Endodermal cell (in vitro differentiated cells): ENCODE data around the gene NELFCD. TPM values are rescaled to one million over a fixed set of nuclear protein-coding genes. Genes with fewer than 3 reads are reported as not detected.

Experiments used
- DNase-seq: peaks from one replicate; pipeline ENCODE4 v3.0.0-alpha.2; 2017
- H3K27ac ChIP-seq: 2 replicates; pipeline ENCODE4 v1.5.1; 2013; ENCODE audit warnings: mild to moderate bottlenecking, low read depth, low read length, moderate library complexity
- H3K27me3 ChIP-seq: 2 replicates; pipeline ENCODE4 v1.6.1; 2013; ENCODE audit warnings: mild to moderate bottlenecking, low read length, moderate library complexity; ENCODE audit not compliant: insufficient read depth, control insufficient read depth, poor library complexity, severe bottlenecking
- H3K36me3 ChIP-seq: 2 replicates; pipeline ENCODE4 v1.7.0; 2013; ENCODE audit warnings: mild to moderate bottlenecking, low read length, moderate library complexity; ENCODE audit not compliant: control insufficient read depth, insufficient read depth
- H3K4me1 ChIP-seq: one replicate; pipeline ENCODE4 v1.7.0; 2013; ENCODE audit warnings: low read length; ENCODE audit not compliant: control insufficient read depth, insufficient read depth
- H3K4me3 ChIP-seq: 2 replicates; pipeline ENCODE4 v1.5.1; 2013; ENCODE audit warnings: mild to moderate bottlenecking, low read length, moderate library complexity
- H3K9ac ChIP-seq: 2 replicates; pipeline ENCODE4 v1.6.1; 2013; ENCODE audit warnings: mild to moderate bottlenecking, low read length, moderate library complexity; ENCODE audit not compliant: poor library complexity, severe bottlenecking; ENCODE audit errors: extremely low read depth
- H3K9me3 ChIP-seq: 2 replicates; pipeline ENCODE4 v1.6.1; 2013; ENCODE audit warnings: mild to moderate bottlenecking, low read length, moderate library complexity; ENCODE audit not compliant: control insufficient read depth
- H3K27ac Mint-ChIP-seq: 2 replicates; pipeline ENCODE4 v1.8.0; 2020; ENCODE audit warnings: mixed read lengths
- H3K27me3 Mint-ChIP-seq: 2 replicates; pipeline ENCODE4 v1.8.0; 2021; ENCODE audit warnings: mild to moderate bottlenecking, mixed read lengths; ENCODE audit not compliant: insufficient read depth
- H3K36me3 Mint-ChIP-seq: 2 replicates; pipeline ENCODE4 v1.8.0; 2020; ENCODE audit warnings: low read depth, mixed read lengths
- H3K4me1 Mint-ChIP-seq: 2 replicates; pipeline ENCODE4 v1.8.0; 2020; ENCODE audit warnings: mixed read lengths
- H3K4me3 Mint-ChIP-seq: 2 replicates; pipeline ENCODE4 v1.8.0; 2020; ENCODE audit warnings: mild to moderate bottlenecking, moderate library complexity, mixed read lengths
- H3K9me3 Mint-ChIP-seq: 2 replicates; pipeline ENCODE4 v1.8.0; 2020; ENCODE audit warnings: mild to moderate bottlenecking, mixed read lengths
- CTCF ChIP-seq: fragments of 200-600 bp; sonication (generic); conservative IDR thresholded peaks from 2 replicates; pipeline ENCODE4 v1.5.0; 2021; ENCODE audit warnings: antibody characterized with exemption, mild to moderate bottlenecking
- WGBS, 2 experiments: methylation state at CpG; one replicate each; pipeline versions ENCODE4 v1.1.5 to v1.1.7; 2013; ENCODE audit warnings: missing lambda C conversion rate in 2 of 2, mixed read lengths in 1 of 2; ENCODE audit not compliant: insufficient coverage in 1 of 2, insufficient read length in 1 of 2; 5-methylcytosine and 5-hydroxymethylcytosine counted together
- total RNA-seq, 2 donors: library from RNA; stranded (reverse); fragmentation: NEBNext Ultra II Directional in 1 of 2; extraction: Animal tissue kit (Norgen Biotek cat#: 25700) in 1 of 2; gene quantifications; 2 replicates in 1 of 2; 3 replicates in 1 of 2; pipeline ENCODE4 v1.2.1, GENCODE V29; 2021

NELFCD gene
- total RNA-seq, 2 donors from 2014 or later = 66.6 to 72.5 TPM

GRCh38 chr20:58989196-58989595 is 8.1 kb downstream of the NELFCD start:
- Mint-ChIP-seq H3K36me3 (peaks cover 78% of the 10 kb centered on the region), H3K27me3 (no peaks in the 10 kb centered on the region), H3K4me1 (peaks cover 10% of the 10 kb centered on the region), H3K4me3 (no peak overlapping the region), H3K9me3 (no peaks in the 10 kb centered on the region), H3K27ac (no peak overlapping the region)
- H3K27ac ChIP-seq = no peak overlapping the region
- no peaks in the 10 kb centered on the region for H3K9me3 ChIP-seq
- H3K4me1 ChIP-seq = no peaks in the 10 kb centered on the region
- TF ChIP-seq CTCF = no peak
- no peak overlapping the region for H3K9ac ChIP-seq
- peaks cover 88% of the 10 kb centered on the region for H3K36me3 ChIP-seq
- H3K4me3 ChIP-seq = no peak overlapping the region
- no peaks in the 10 kb centered on the region for H3K27me3 ChIP-seq
- peak; percentile 5 for DNase-seq
- 96 to 98% methylated on average over 6 to 10 of the region's 10 CpGs for WGBS, 2 experiments

GRCh38 chr20:58990651-58991445 is 9.8 kb downstream of the NELFCD start:
- peaks cover 6% of the 10 kb centered on the region for H3K4me1 Mint-ChIP-seq
- Histone ChIP-seq H3K4me3 (no peak overlapping the region), H3K27ac (no peak overlapping the region), H3K9me3 (no peaks in the 10 kb centered on the region), H3K27me3 (no peaks in the 10 kb centered on the region), H3K36me3 (peaks cover 89% of the 10 kb centered on the region), H3K9ac (no peak overlapping the region), H3K4me1 (no peaks in the 10 kb centered on the region)
- H3K27ac Mint-ChIP-seq = no peak overlapping the region
- DNase-seq = peak; percentile 33
- no peaks in the 10 kb centered on the region for H3K27me3 Mint-ChIP-seq
- H3K9me3 Mint-ChIP-seq = no peaks in the 10 kb centered on the region
- peaks cover 88% of the 10 kb centered on the region for H3K36me3 Mint-ChIP-seq
- no peak for TF ChIP-seq CTCF
- 97 to 98% methylated on average over 6 to 14 of the region's 14 CpGs for WGBS, 2 experiments
- no peak overlapping the region for H3K4me3 Mint-ChIP-seq

- H3K27ac Mint-ChIP-seq = no peak overlapping the region
- no peaks in the 10 kb centered on the region for H3K27me3 Mint-ChIP-seq
- no peak for TF ChIP-seq CTCF
- no peak overlapping the region for H3K4me3 Mint-ChIP-seq
- peak; percentile 24 for DNase-seq
- H3K9me3 Mint-ChIP-seq = no peaks in the 10 kb centered on the region
- no peak overlapping the region for H3K4me3 ChIP-seq
- no peaks in the 10 kb centered on the region for H3K4me1 ChIP-seq
- peaks cover 2% of the 10 kb centered on the region for H3K4me1 Mint-ChIP-seq
- no peaks in the 10 kb centered on the region for H3K9me3 ChIP-seq
- H3K27ac ChIP-seq = no peak overlapping the region
- peaks cover 90% of the 10 kb centered on the region for H3K36me3 ChIP-seq
- H3K9ac ChIP-seq = no peak overlapping the region
- peaks cover 91% of the 10 kb centered on the region for H3K36me3 Mint-ChIP-seq
- H3K27me3 ChIP-seq = no peaks in the 10 kb centered on the region
- 94 to 99% methylated on average over 8 to 9 of the region's 9 CpGs for WGBS, 2 experiments
Observed at GRCh38 chr20:58991715-58992114, 10.7 kb downstream of the NELFCD start.
